Femur (tissue), 1 donor: ENCODE measurements around the gene NDUFA8.

ENCODE experiments used
- DNase-seq: peaks from one replicate; pipeline ENCODE4 v3.0.0-alpha.2; 2017

Gene NDUFA8

GRCh38 chr9:122159026-122159924, at the start of gene NDUFA8, which contains the start of gene MORN5:
Gene NDUFA8 (minus strand): TSS chr9:122159779. CDS start chr9:122159677, 102 bp downstream.
Gene MORN5 (plus strand): TSS chr9:122159908. CDS start chr9:122159973, 65 bp downstream.
- peak; percentile 98 for DNase-seq

- no peak for DNase-seq
Measured at GRCh38 chr9:122207096-122207495, 47.5 kb upstream of the NDUFA8 start.

GRCh38 chr9:122206118-122207046, 46.8 kb upstream of the NDUFA8 start:
- peak; percentile 71 for DNase-seq

GRCh38 chr9:122205176-122205575, 45.6 kb upstream of the NDUFA8 start:
- DNase-seq = no peak

GRCh38 chr9:122204491-122204890, 44.9 kb upstream of the NDUFA8 start:
- DNase-seq = no peak

DNA sequence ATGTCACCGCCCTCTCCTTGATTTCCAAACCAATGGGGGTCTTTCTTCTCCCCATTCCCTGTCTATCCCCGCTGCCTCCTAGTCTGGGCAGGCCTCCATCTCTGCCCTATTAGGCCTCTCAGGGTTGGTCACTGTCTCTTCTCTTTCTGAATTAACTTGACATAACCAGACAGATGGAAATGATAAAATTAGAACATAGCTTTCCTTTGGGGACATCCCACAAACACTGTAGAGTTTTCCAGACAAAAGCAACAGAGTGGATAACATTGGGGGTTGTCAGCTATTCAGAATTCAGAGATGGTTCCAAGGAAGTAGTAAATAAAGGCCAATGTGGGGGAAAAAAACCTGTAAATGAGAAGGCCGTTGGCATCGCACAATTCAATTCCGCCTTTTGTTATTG, 44.5 kb upstream of the NDUFA8 start:
- no peak for DNase-seq

GRCh38 chr9:122202111-122202510, 42.5 kb upstream of the NDUFA8 start:
- DNase-seq = no peak

- DNase-seq = no peak
Measured at GRCh38 chr9:122201641-122202040, 42.1 kb upstream of the NDUFA8 start.

GRCh38 chr9:122200960-122201595, 41.5 kb upstream of the NDUFA8 start:
- peak; percentile 54 for DNase-seq

- no peak for DNase-seq
Measured at GRCh38 chr9:122197882-122198281, 38.3 kb upstream of the NDUFA8 start.

- DNase-seq = no peak
Measured at GRCh38 chr9:122197426-122197825, 37.8 kb upstream of the NDUFA8 start.

DNA sequence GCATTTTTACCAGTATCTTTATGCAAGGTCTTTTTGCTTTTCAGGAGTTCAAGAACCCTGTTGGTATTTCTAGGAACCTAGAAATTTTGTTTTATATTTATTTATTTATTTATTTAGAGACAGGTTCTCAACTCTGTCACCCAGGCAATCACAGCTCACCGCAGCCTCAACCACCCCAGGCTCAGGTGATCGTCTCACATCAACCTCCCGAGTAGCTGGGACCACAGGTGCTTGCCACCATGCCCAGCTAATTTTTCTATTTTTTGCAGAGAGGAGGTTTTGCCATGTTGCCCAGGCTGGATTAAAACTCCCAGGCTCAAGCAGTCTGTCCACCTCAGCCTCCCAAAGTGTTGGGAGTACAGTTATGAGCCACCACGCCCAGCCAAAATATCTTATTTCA, 36.3 kb upstream of the NDUFA8 start:
- no peak for DNase-seq

DNA sequence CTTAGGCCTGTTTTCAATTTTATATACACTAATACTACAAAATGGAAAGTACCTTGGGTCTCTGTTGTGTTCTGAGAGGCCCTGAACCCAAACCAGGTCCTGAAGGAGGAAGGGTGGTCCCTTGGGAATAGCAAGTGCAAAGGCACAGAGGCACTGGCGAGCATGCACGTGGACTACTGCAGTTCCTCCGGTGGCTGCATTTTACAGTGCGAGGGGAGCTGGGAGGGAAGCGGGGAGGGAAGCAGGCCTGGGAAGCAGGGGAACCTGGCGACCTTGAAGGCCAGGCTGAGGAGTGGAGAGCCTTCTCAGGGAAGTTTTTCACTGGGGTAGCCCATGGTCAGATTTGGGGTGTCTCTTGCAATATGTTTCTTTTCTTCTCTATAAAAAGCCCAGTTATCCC, 34.1 kb upstream of the NDUFA8 start:
- DNase-seq = no peak

- DNase-seq = no peak
Measured at GRCh38 chr9:122192914-122193525, 33.4 kb upstream of the NDUFA8 start.

GRCh38 chr9:122192261-122192875, 32.8 kb upstream of the NDUFA8 start:
- DNase-seq = no peak

DNA sequence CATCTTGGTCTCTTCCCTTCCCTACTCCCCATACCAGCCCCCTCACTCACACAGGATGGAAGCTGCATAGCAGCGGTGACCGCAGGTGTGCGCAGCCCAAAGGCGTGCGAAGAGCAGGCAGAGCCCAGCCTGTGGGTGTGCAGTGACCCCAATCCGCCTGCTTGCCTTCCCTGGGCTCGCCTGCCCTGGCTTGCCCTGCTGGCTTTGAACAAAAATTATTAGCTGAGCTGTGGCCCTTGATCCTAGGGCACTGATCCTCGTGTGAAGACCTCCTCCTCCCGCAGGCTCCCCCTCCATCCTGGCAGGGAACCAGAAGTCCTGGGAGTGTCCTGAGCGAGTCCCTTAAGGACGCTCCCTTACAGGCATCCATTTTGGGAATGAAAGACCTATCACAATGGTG, 32.0 kb upstream of the NDUFA8 start:
- no peak for DNase-seq

- DNase-seq = no peak
Measured at GRCh38 chr9:122190597-122191381, 31.2 kb upstream of the NDUFA8 start.

GRCh38 chr9:122188369-122188768, 28.8 kb upstream of the NDUFA8 start:
- no peak for DNase-seq

- DNase-seq = no peak
Measured at GRCh38 chr9:122186777-122187470, 27.3 kb upstream of the NDUFA8 start.

DNA sequence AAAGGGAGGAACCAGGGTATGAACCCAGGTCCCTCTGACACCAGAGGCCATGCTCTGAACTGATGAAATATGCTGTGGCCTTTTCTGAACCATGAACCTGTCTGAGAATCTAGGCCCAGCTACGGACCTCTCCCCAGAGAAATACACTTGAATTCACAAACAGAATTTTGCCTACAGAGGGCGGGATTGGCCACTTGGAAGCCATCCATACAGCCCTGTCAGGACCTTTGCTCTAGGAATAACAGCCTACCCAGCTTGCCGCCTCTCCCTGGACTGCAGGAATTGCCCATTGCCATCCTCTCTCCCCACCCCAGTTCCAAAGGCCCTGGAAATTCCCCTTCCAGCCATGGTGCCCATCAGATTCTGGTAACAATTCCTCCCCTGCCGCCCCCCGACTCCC, 26.7 kb upstream of the NDUFA8 start:
- DNase-seq = no peak

DNA sequence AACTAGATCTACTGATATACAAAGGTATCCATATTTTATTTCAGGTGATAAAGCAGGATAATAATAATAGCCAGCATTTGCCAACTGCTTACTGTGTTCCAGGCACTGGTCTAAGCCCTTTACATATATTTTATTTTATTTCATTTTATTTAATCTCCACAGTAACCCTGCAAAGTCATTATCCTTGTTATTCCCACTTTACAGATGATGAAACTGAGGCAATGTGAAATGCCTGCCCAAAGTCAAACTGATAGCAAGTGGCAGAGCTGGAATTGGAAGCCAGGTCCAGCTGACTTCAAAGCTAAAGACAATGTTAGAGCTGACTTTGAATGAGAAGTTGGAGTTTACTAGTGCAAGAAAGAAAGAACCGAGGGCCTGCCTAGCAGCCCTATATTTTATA, 25.0 kb upstream of the NDUFA8 start:
- DNase-seq = no peak
